Measurements from ENCODE around the gene TMEM196. TPM values are rescaled to one million over a fixed set of nuclear protein-coding genes. Genes with fewer than 3 reads are reported as not detected.

TMEM196 gene
- total RNA-seq, 2 donors from 2014 or later = 0.26 TPM; not detected in 1

GRCh38 chr7:19713676-19714075, 59.7 kb downstream of the TMEM196 start:
- intact Hi-C loops (cut with DNase I) = loop anchor here (10.0 kb wide), 1 partner anchor 881 kb away; no protein-coding TSS in a partner anchor

GRCh38 chr7:19709249-19709578, 64.2 kb downstream of the TMEM196 start:
- WGBS, 2 donors = 54 to 58% methylated on average over 6 of the region's 6 CpGs
- intact Hi-C loops (cut with DNase I) = no loop called here
- Histone ChIP-seq H3K27ac (peak overlapping the region in 3 of 4 donors; percentile 55 to 73 (median 73)), H3K9me3 (no peaks in the 10 kb centered on the region), H3K4me3 (no peak overlapping the region), H3K4me1 (peaks cover 25% of the 10 kb centered on the region), H3K27me3 (no peaks in the 10 kb centered on the region), H3K36me3 (replicated peaks in 1 of 2; ENCODE audit: insufficient read depth in 1 of 2, low read depth in 2 of 2) (no peaks in the 10 kb centered on the region)
- DNase-seq (no peak), ATAC-seq (no peak)
- TF ChIP-seq POLR2A (IDR thresholded peaks at IDR 0.05) = no peak
- TF ChIP-seq CTCF (IDR thresholded peaks at IDR 0.05) = no peak

More at GRCh38 chr7:19713676-19714075, 59.7 kb downstream of the TMEM196 start:
- WGBS, 2 donors = 21 to 31% methylated on average over 1 of the region's 1 CpG
- no peak overlapping the region for H3K4me3 ChIP-seq
- H3K27ac ChIP-seq = no peak overlapping the region
- no peaks in the 10 kb centered on the region for H3K27me3 ChIP-seq
- H3K36me3 ChIP-seq (replicated peaks in 1 of 2; ENCODE audit: insufficient read depth in 1 of 2, low read depth in 2 of 2) = no peaks in the 10 kb centered on the region
- ATAC-seq (no peak), DNase-seq (peak; percentile 20 to 55 (median 38))
- no peaks in the 10 kb centered on the region for H3K9me3 ChIP-seq
- H3K4me1 ChIP-seq = peaks cover 6% of the 10 kb centered on the region
- no peak for TF ChIP-seq POLR2A (IDR thresholded peaks at IDR 0.05)
- peak in 6 of 7 experiments; percentile 30 to 57 (median 50) for TF ChIP-seq CTCF (IDR thresholded peaks at IDR 0.05)

GRCh38 chr7:19708397-19709248, 64.8 kb downstream of the TMEM196 start, which contains the start of gene POLR1F:
TSS of gene POLR1F (minus strand) at chr7:19709037. CDS start at chr7:19709016, 21 bp downstream.
- DNase-seq = peak; percentile 94 to 97 (median 95)
- intact Hi-C loops (cut with DNase I) = no loop called here
- TF ChIP-seq POLR2A (IDR thresholded peaks at IDR 0.05) (peak; percentile 88 to 97 (median 95)), CTCF (IDR thresholded peaks at IDR 0.05) (peak; percentile 77 to 98 (median 96))
- no peaks in the 10 kb centered on the region for H3K9me3 ChIP-seq
- peaks cover 25% of the 10 kb centered on the region for H3K4me1 ChIP-seq
- peak within 1 kb of the TSS; percentile 70 to 81 for H3K4me3 ChIP-seq
- 0% methylated on average over 25 to 56 of the region's 56 CpGs for WGBS, 2 donors
- H3K27me3 ChIP-seq = no peaks in the 10 kb centered on the region
- H3K36me3 ChIP-seq (replicated peaks in 1 of 2; ENCODE audit: insufficient read depth in 1 of 2, low read depth in 2 of 2) = no peaks in the 10 kb centered on the region
- ATAC-seq = peak; percentile 99
- peak within 1 kb of the TSS in 3 of 4 donors; percentile 55 to 73 (median 73) for H3K27ac ChIP-seq

GRCh38 chr7:19707240-19707639, 66.2 kb downstream of the TMEM196 start:
- Histone ChIP-seq H3K9me3 (no peaks in the 10 kb centered on the region), H3K4me3 (no peak overlapping the region), H3K36me3 (replicated peaks in 1 of 2; ENCODE audit: insufficient read depth in 1 of 2, low read depth in 2 of 2) (no peaks in the 10 kb centered on the region), H3K27ac (no peak overlapping the region), H3K27me3 (no peaks in the 10 kb centered on the region), H3K4me1 (peaks cover 25% of the 10 kb centered on the region)
- intact Hi-C loops (cut with DNase I) = no loop called here
- ATAC-seq = no peak
- DNase-seq = no peak
- WGBS, 2 donors = 61 to 67% methylated on average over 3 of the region's 3 CpGs
- no peak for TF ChIP-seq CTCF (IDR thresholded peaks at IDR 0.05)
- no peak for TF ChIP-seq POLR2A (IDR thresholded peaks at IDR 0.05)

Data from body of pancreas (tissue), 4 donors.